Fibroblast of skin of left biceps (primary cell): ENCODE results near the gene ACADS.
A peak's percentile ranks its signal among the peaks of the same experiment; 100 is the strongest.

ENCODE experiments used
- DNase-seq, 2 experiments: peaks; one replicate each; pipeline ENCODE4 v3.0.0-alpha.2; 2013; ENCODE audit warnings: low read depth in 2 of 2

ACADS gene

GRCh38 chr12:120725659-120726509 is at the start of gene ACADS:
ACADS (plus strand) TSS chr12:120725826; CDS start chr12:120725886, 60 bp downstream.
- peak; percentile 24 to 36 for DNase-seq

GRCh38 chr12:120677765-120678473 is 47.7 kb upstream of the ACADS start:
- no peak for DNase-seq

- DNase-seq: no peak
These were observed 47.1 kb upstream of the ACADS start for GRCh38 chr12:120678572-120678971.

GRCh38 chr12:120680165-120680738 is 45.4 kb upstream of the ACADS start:
- DNase-seq: no peak

- DNase-seq: no peak
These were observed 41.1 kb upstream of the ACADS start for GRCh38 chr12:120684523-120684932.

- DNase-seq: no peak
These were observed 40.1 kb upstream of the ACADS start for GRCh38 chr12:120685522-120685921.

GRCh38 chr12:120686151-120686689 is 39.4 kb upstream of the ACADS start:
- DNase-seq: peak; percentile 89 to 92

GRCh38 chr12:120686690-120687577 is 38.7 kb upstream of the ACADS start, which contains the start of gene MLEC:
MLEC (plus strand) TSS chr12:120687149; CDS start chr12:120687297, 148 bp downstream.
- peak; percentile 94 to 96 for DNase-seq

GRCh38 chr12:120687578-120688289 is 37.9 kb upstream of the ACADS start:
- no peak for DNase-seq

GRCh38 chr12:120688527-120689071 is 37.0 kb upstream of the ACADS start:
- DNase-seq: no peak

- DNase-seq: no peak
These were observed 36.1 kb upstream of the ACADS start for GRCh38 chr12:120689397-120690082.

GRCh38 chr12:120690083-120690450 is 35.6 kb upstream of the ACADS start:
- no peak for DNase-seq

GRCh38 chr12:120690978-120691377 is 34.6 kb upstream of the ACADS start:
- no peak for DNase-seq

- no peak for DNase-seq
These were observed 33.0 kb upstream of the ACADS start for GRCh38 chr12:120692524-120693033.

- no peak for DNase-seq
These were observed 31.8 kb upstream of the ACADS start for GRCh38 chr12:120693848-120694247.

GRCh38 chr12:120696626-120697025 is 29.0 kb upstream of the ACADS start:
- no peak for DNase-seq

GRCh38 chr12:120697344-120697743 is 28.3 kb upstream of the ACADS start:
- no peak for DNase-seq

- DNase-seq: no peak
These were observed 27.0 kb upstream of the ACADS start for GRCh38 chr12:120698665-120699064.

- DNase-seq: no peak
These were observed 26.1 kb upstream of the ACADS start for GRCh38 chr12:120699553-120699952.
